ENCODE results near the gene ANKRD40CL. TPM values are rescaled to one million over a fixed set of nuclear protein-coding genes. Genes with fewer than 3 reads are reported as not detected.
A peak's percentile ranks its signal among the peaks of the same experiment; 100 is the strongest.

The ANKRD40CL gene
- total RNA-seq, 1 donor from 2014 or later: not detected

DNA sequence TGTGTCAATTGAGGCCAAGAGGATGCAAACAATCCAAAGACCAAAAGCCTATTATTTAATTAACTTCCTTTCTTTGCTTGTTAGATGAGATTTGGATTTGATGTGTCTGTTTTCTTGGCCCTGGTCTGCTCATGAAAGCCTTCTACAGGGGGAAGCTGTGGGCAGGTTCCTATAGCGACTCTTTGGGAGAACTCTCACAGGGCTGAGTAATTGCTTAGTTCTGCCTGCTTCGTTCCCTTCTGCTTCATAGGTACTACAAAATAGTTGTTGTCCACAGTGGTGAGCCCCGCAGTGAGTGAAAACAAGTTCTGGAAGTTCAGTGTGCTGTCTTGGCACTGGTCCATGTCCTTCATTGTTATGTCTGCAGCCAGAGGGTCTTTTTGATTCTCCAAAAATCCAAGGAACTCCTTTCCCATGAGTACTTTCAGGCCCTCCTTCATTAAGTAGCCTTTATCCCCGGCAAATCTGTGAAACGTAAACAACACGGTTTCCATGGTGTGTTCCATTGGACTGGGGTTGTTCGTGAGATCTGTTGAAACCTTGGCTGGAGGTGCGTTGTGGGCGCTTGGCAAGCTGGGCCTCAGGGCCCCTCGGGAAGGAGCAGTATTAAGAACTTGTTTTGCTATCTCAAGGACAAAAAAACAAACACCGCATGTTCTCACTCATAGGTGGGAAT, 30.0 kb upstream of the ANKRD40CL start:
- DNase-seq (ENCODE audit: low spot score, unreplicated experiment): no peak
- Mint-ChIP-seq H3K9me3 (ENCODE audit: low read depth) (no peaks in the 10 kb centered on the region), H3K4me1 (ENCODE audit: low read depth) (peaks cover 7% of the 10 kb centered on the region), H3K27ac (peak overlapping the region; percentile 83), H3K27me3 (no peaks in the 10 kb centered on the region), H3K36me3 (ENCODE audit: insufficient read depth) (no peaks in the 10 kb centered on the region), H3K4me3 (ENCODE audit: low read depth) (no peak overlapping the region)
- TF ChIP-seq, protein P1, sequence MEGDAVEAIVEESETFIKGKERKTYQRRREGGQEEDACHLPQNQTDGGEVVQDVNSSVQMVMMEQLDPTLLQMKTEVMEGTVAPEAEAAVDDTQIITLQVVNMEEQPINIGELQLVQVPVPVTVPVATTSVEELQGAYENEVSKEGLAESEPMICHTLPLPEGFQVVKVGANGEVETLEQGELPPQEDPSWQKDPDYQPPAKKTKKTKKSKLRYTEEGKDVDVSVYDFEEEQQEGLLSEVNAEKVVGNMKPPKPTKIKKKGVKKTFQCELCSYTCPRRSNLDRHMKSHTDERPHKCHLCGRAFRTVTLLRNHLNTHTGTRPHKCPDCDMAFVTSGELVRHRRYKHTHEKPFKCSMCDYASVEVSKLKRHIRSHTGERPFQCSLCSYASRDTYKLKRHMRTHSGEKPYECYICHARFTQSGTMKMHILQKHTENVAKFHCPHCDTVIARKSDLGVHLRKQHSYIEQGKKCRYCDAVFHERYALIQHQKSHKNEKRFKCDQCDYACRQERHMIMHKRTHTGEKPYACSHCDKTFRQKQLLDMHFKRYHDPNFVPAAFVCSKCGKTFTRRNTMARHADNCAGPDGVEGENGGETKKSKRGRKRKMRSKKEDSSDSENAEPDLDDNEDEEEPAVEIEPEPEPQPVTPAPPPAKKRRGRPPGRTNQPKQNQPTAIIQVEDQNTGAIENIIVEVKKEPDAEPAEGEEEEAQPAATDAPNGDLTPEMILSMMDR (IDR thresholded peaks at IDR 0.05; ENCODE audit: unreplicated experiment): no peak

DNA sequence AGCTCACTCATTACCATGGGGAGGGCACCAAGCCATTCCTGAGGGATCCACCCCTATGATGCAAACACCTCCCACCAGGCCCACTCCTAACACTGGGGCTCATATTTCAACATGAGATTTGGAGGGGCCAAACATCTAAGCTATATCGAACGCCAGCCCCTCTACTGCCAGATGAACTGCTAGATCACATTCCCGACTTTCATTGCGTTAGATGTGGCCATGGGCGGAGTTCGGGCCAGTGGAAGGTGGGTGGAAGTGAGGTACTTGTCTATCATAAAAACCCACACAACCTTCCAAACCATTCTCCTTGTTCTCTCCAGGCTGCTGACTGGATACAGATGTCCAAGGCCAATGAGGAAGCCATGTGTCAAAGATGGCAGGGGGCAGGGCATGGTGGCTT, 27.0 kb upstream of the ANKRD40CL start:
- H3K4me3 Mint-ChIP-seq (ENCODE audit: low read depth): no peak overlapping the region
- no peak overlapping the region for H3K27ac Mint-ChIP-seq
- H3K9me3 Mint-ChIP-seq (ENCODE audit: low read depth): no peaks in the 10 kb centered on the region
- DNase-seq (ENCODE audit: low spot score, unreplicated experiment): no peak
- H3K27me3 Mint-ChIP-seq: no peaks in the 10 kb centered on the region
- H3K36me3 Mint-ChIP-seq (ENCODE audit: insufficient read depth): no peaks in the 10 kb centered on the region
- peaks cover 6% of the 10 kb centered on the region for H3K4me1 Mint-ChIP-seq (ENCODE audit: low read depth)
- TF ChIP-seq, protein P1 (IDR thresholded peaks at IDR 0.05; ENCODE audit: unreplicated experiment): no peak

DNA sequence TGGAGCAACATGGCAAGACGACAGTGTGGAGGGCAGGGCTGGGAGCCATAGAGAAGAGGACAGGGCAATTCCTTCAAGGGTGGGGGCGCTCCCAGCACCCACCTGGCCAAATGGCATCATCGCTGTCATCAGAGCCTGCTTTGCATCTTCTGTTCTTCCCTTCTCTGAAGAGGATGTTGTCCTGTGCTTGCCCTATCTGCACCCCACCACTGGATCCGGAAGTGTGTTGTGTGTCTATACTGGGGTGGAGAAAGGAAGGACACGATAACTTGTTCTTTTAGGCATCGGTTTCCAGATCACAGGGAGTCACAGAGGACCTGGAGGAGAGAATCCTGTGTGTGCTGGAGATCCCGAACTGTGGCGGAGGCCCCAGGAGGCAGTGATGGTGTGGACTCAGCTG, 25.7 kb upstream of the ANKRD40CL start:
- no peak for DNase-seq (ENCODE audit: low spot score, unreplicated experiment)
- Mint-ChIP-seq H3K36me3 (ENCODE audit: insufficient read depth) (no peaks in the 10 kb centered on the region), H3K4me3 (ENCODE audit: low read depth) (no peak overlapping the region), H3K27me3 (no peaks in the 10 kb centered on the region), H3K9me3 (ENCODE audit: low read depth) (no peaks in the 10 kb centered on the region), H3K4me1 (ENCODE audit: low read depth) (peaks cover 6% of the 10 kb centered on the region), H3K27ac (no peak overlapping the region)
- TF ChIP-seq, protein P1 (IDR thresholded peaks at IDR 0.05; ENCODE audit: unreplicated experiment): no peak

DNA sequence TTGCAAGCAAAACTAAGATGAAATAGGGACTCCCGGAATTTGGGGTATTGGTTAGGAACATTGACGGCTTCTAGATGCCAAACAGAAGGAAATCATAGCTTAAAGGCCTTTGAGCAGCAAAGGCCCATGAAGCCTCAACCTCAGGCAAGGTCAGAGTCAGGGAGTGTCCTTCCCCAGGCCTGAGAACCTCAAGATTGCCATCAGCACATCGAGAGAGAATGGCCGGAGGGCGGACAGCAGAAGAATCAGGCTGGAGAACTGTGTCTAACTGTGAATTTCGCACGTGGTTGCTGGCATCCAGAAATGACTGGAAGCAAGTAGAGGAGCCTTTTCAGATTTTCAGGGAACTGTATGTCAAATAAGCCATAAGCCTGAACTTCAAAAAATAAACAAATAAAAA, 24.8 kb upstream of the ANKRD40CL start:
- TF ChIP-seq, protein P1 (IDR thresholded peaks at IDR 0.05; ENCODE audit: unreplicated experiment): no peak
- H3K36me3 Mint-ChIP-seq (ENCODE audit: insufficient read depth): no peaks in the 10 kb centered on the region
- H3K27me3 Mint-ChIP-seq: no peaks in the 10 kb centered on the region
- no peaks in the 10 kb centered on the region for H3K9me3 Mint-ChIP-seq (ENCODE audit: low read depth)
- H3K27ac Mint-ChIP-seq: no peak overlapping the region
- no peak overlapping the region for H3K4me3 Mint-ChIP-seq (ENCODE audit: low read depth)
- no peak for DNase-seq (ENCODE audit: low spot score, unreplicated experiment)
- H3K4me1 Mint-ChIP-seq (ENCODE audit: low read depth): peaks cover 1% of the 10 kb centered on the region

GRCh38 chr17:50790618-50791017, 23.3 kb upstream of the ANKRD40CL start:
- no peaks in the 10 kb centered on the region for H3K27me3 Mint-ChIP-seq
- H3K27ac Mint-ChIP-seq: no peak overlapping the region
- DNase-seq (ENCODE audit: low spot score, unreplicated experiment): no peak
- no peak overlapping the region for H3K4me3 Mint-ChIP-seq (ENCODE audit: low read depth)
- no peaks in the 10 kb centered on the region for H3K9me3 Mint-ChIP-seq (ENCODE audit: low read depth)
- H3K4me1 Mint-ChIP-seq (ENCODE audit: low read depth): no peaks in the 10 kb centered on the region
- no peaks in the 10 kb centered on the region for H3K36me3 Mint-ChIP-seq (ENCODE audit: insufficient read depth)
- TF ChIP-seq, protein P1 (IDR thresholded peaks at IDR 0.05; ENCODE audit: unreplicated experiment): no peak
